Esophagus muscularis mucosa (tissue), 4 donors: Measurements from ENCODE around the gene KLRC4. TPM values are rescaled to one million over a fixed set of nuclear protein-coding genes. Genes with fewer than 3 reads are reported as not detected.

ENCODE experiments used
- DNase-seq: peaks from one replicate; pipeline ENCODE4 v3.0.0-alpha.2; 2017; ENCODE audit errors: extremely low spot score
- H3K27ac ChIP-seq, 4 donors: fragments of 200-600 bp; sonication (generic); replicated peaks in 1 of 4; 1 replicate in 3 of 4; 2 replicates in 1 of 4; pipeline ENCODE4 v1.5.1; 2016 to 2019; ENCODE audit warnings: mild to moderate bottlenecking in 1 of 4
- H3K27me3 ChIP-seq, 4 donors: fragments of 200-600 bp; sonication (generic); one replicate each; pipeline versions ENCODE4 v1.5.1 to v1.6.0; 2016 to 2019
- H3K36me3 ChIP-seq, 4 donors: fragments of 200-600 bp; sonication (generic); one replicate each; pipeline ENCODE4 v1.5.1; 2016 to 2019
- H3K4me1 ChIP-seq, 4 donors: fragments of 200-600 bp; sonication (generic); one replicate each; pipeline ENCODE4 v1.5.1; 2016 to 2019
- H3K4me3 ChIP-seq, 4 donors: fragments of 200-600 bp; sonication (generic); 1 replicate in 2 of 4; 2 replicates in 2 of 4; pipeline ENCODE4 v1.5.1; 2016 to 2019; ENCODE audit warnings: mild to moderate bottlenecking in 4 of 4, moderate library complexity in 1 of 4
- H3K9me3 ChIP-seq, 4 donors: fragments of 200-600 bp; sonication (generic); 1 replicate in 3 of 4; 2 replicates in 1 of 4; pipeline ENCODE4 v1.5.1; 2016 to 2019
- CTCF ChIP-seq, 3 experiments: fragments of 200-600 bp in 2 of 3; fragments of 450-650 bp in 1 of 3; sonication (generic) in 2 of 3; IDR thresholded peaks; one replicate each; pipeline ENCODE4 v1.5.1; 2017 to 2019; ENCODE audit warnings: antibody characterized with exemption in 3 of 3, mild to moderate bottlenecking in 2 of 3, moderate library complexity in 1 of 3
- EP300 ChIP-seq: sonication (generic); formaldehyde crosslinking; IDR thresholded peaks from one replicate; pipeline ENCODE4 v1.6.1; 2017; ENCODE audit warnings: antibody characterized with exemption
- POLR2A ChIP-seq: fragments of 450-650 bp; IDR thresholded peaks from one replicate; pipeline ENCODE4 v1.6.1; 2017; ENCODE audit warnings: antibody characterized with exemption, moderate library complexity, mild to moderate bottlenecking, low read depth
- POLR2AphosphoS5 ChIP-seq, 2 donors: sonication (generic); formaldehyde crosslinking; IDR thresholded peaks; one replicate each; pipeline ENCODE4 v1.6.1; 2017; ENCODE audit warnings: antibody characterized with exemption in 2 of 2
- WGBS: methylation state at CpG from one replicate; pipeline ENCODE4 v1.1.5; 2018; 5-methylcytosine and 5-hydroxymethylcytosine counted together
- intact Hi-C: fragments of 100-400 bp; cut with DNase I; formaldehyde crosslinking; loops from one replicate; pipeline ENCODE4 v1.15.1; 2023
- total RNA-seq, 4 donors: library from RNA; depleted of rRNA; stranded (reverse); fragments of >200 nt; gene quantifications; one replicate each; pipeline versions ENCODE4 v1.1.0 to v1.2.1, GENCODE V29; 2016

Gene KLRC4
- total RNA-seq, 4 donors from 2014 or later: 0.83 TPM; not detected in 3

- DNase-seq: no peak
- H3K36me3 ChIP-seq: no peaks in the 10 kb centered on the region
- no peak overlapping the region for H3K27ac ChIP-seq
- WGBS: 67% methylated on average over 3 of the region's 3 CpGs
- no peaks in the 10 kb centered on the region for H3K27me3 ChIP-seq
- TF ChIP-seq EP300 (no peak), CTCF (IDR thresholded peaks at IDR 0.05) (no peak), POLR2AphosphoS5 (IDR thresholded peaks at IDR 0.05) (no peak), POLR2A (no peak)
- intact Hi-C loops: no loop called here
- H3K4me3 ChIP-seq: no peak overlapping the region
- no peaks in the 10 kb centered on the region for H3K4me1 ChIP-seq
- H3K9me3 ChIP-seq: peaks cover 0 to 7% (median 0%) of the 10 kb centered on the region in 4 donors
Measured at GRCh38 chr12:10408842-10409241, 715 bp downstream of the KLRC4 start.

DNA sequence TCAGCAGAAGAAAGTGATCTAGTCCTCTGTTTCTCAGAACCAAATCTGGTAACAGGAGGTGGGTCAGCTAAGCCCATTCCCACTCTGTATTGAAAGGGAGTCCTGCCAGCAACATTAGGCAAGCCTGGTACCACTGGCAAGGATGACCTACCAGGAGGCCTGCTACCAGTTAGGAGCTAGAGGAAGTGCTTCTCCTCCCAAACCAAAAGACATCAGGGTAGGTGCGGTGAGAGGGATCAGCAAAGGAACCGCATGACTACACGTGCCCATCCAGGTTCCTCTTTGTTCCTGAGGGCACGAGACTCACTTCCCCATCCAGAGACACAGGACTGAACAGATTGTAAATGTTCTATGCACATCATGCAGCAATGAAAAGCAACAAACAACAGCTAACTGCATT, 2.8 kb downstream of the KLRC4 start:
- no peaks in the 10 kb centered on the region for H3K27me3 ChIP-seq
- no peak overlapping the region for H3K4me3 ChIP-seq
- no peak for DNase-seq
- H3K36me3 ChIP-seq: no peaks in the 10 kb centered on the region
- TF ChIP-seq CTCF (IDR thresholded peaks at IDR 0.05): no peak
- no peak for TF ChIP-seq POLR2A
- no peak for TF ChIP-seq EP300
- peak in 1 of 2 donors; percentile 12 for TF ChIP-seq POLR2AphosphoS5 (IDR thresholded peaks at IDR 0.05)
- peaks cover 0 to 7% (median 0%) of the 10 kb centered on the region in 4 donors for H3K9me3 ChIP-seq
- 73% methylated on average over 2 of the region's 4 CpGs for WGBS
- intact Hi-C loops: no loop called here
- no peaks in the 10 kb centered on the region for H3K4me1 ChIP-seq
- no peak overlapping the region for H3K27ac ChIP-seq

- TF ChIP-seq EP300: no peak
- TF ChIP-seq POLR2AphosphoS5 (IDR thresholded peaks at IDR 0.05): no peak
- no peak for TF ChIP-seq POLR2A
- TF ChIP-seq CTCF (IDR thresholded peaks at IDR 0.05): no peak
- peaks cover 0 to 7% (median 0%) of the 10 kb centered on the region in 4 donors for H3K9me3 ChIP-seq
- no peak overlapping the region for H3K4me3 ChIP-seq
- WGBS: 95% methylated on average over 5 of the region's 5 CpGs
- no peaks in the 10 kb centered on the region for H3K27me3 ChIP-seq
- H3K36me3 ChIP-seq: no peaks in the 10 kb centered on the region
- no peak for DNase-seq
- H3K4me1 ChIP-seq: no peaks in the 10 kb centered on the region
- intact Hi-C loops: no loop called here
- H3K27ac ChIP-seq: no peak overlapping the region
Measured at GRCh38 chr12:10405294-10405693, 4.3 kb downstream of the KLRC4 start.

GRCh38 chr12:10404798-10405197, 4.8 kb downstream of the KLRC4 start:
- peaks cover 0 to 7% (median 0%) of the 10 kb centered on the region in 4 donors for H3K9me3 ChIP-seq
- H3K4me1 ChIP-seq: no peaks in the 10 kb centered on the region
- DNase-seq: no peak
- no peak for TF ChIP-seq CTCF (IDR thresholded peaks at IDR 0.05)
- TF ChIP-seq EP300: no peak
- TF ChIP-seq POLR2A: no peak
- no peak for TF ChIP-seq POLR2AphosphoS5 (IDR thresholded peaks at IDR 0.05)
- intact Hi-C loops: no loop called here
- no peak overlapping the region for H3K4me3 ChIP-seq
- H3K36me3 ChIP-seq: no peaks in the 10 kb centered on the region
- H3K27me3 ChIP-seq: no peaks in the 10 kb centered on the region
- H3K27ac ChIP-seq: no peak overlapping the region

GRCh38 chr12:10400829-10401228, 8.7 kb downstream of the KLRC4 start:
- no peaks in the 10 kb centered on the region for H3K27me3 ChIP-seq
- no peak for DNase-seq
- intact Hi-C loops: no loop called here
- peaks cover 0 to 5% (median 4%) of the 10 kb centered on the region in 4 donors for H3K4me1 ChIP-seq
- peaks cover 0 to 7% (median 0%) of the 10 kb centered on the region in 4 donors for H3K9me3 ChIP-seq
- no peaks in the 10 kb centered on the region for H3K36me3 ChIP-seq
- H3K27ac ChIP-seq: no peak overlapping the region
- TF ChIP-seq POLR2A (no peak), EP300 (no peak), CTCF (IDR thresholded peaks at IDR 0.05) (no peak), POLR2AphosphoS5 (IDR thresholded peaks at IDR 0.05) (no peak)
- no peak overlapping the region for H3K4me3 ChIP-seq
